ENCODE measurements around the gene BABAM2.
"Not testable (repeated sequence)": the region's sequence is repeated elsewhere in the genome, so short reads cannot be mapped to it uniquely, and the experiment has no call there.

The BABAM2 gene

DNA sequence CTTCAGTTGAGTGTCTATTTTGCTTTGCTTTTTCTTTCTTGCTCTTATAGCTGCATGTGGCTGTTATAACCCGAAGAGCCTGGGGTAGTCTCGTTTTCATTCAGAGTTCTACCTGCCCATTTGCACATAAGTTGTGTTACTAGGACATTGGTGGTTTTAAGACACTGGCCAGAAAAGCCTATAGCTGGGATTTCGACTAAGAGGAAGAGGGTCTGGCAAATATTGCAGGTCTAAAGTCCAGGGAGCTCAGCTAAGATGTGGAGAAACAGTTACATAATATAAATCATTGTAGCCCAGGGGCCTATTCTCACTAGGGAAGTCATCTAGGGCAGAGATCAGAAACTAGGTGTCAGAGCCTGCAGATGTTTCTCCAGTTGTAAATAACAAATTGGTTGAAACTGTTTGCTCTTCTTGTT is 120.8 kb downstream of the BABAM2 start:
- no peak overlapping the region for H3K4me3 ChIP-seq (ENCODE audit: low read depth, low read length)

DNA sequence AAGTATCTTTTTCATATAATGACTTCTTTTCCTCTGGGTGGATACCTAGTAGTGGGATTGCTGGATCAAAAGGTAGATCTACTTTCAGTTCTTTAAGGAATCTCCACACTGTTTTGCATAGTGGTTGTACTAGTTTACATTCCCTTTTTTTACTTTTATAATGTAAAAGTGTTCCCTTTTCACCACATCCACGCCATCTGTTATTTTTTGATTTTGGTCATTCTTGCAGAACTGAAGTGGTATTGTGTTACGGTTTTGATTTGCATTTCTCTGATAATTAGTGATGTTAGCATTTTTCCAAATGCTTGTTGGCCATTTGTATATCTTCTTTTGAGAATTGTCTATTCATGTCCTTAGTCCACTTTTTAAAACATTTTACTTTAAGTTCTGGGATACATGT is 127.9 kb downstream of the BABAM2 start:
- not testable (repeated sequence) for H3K4me3 ChIP-seq (ENCODE audit: low read depth, low read length)

DNA sequence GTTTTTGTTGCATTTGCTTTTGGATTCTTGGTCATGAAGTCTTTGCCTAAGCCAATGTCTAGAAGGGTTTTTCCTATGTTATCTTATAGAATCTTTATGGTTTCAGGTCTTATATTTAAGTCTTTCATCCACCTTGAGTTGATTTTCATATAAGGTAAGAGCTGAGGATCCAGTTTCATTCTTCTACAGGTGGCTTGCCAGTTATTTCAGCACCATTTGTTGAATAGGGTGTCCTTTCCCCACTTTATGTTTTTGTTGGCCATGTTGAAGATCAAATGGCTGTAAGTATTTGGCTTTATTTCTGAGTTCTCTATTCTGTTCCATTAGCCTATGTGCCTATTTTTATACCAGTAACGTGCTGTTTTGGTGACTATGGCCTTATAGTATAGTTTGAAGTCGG is 129.0 kb downstream of the BABAM2 start:
- H3K4me3 ChIP-seq (ENCODE audit: low read depth, low read length) = not testable (repeated sequence)

DNA sequence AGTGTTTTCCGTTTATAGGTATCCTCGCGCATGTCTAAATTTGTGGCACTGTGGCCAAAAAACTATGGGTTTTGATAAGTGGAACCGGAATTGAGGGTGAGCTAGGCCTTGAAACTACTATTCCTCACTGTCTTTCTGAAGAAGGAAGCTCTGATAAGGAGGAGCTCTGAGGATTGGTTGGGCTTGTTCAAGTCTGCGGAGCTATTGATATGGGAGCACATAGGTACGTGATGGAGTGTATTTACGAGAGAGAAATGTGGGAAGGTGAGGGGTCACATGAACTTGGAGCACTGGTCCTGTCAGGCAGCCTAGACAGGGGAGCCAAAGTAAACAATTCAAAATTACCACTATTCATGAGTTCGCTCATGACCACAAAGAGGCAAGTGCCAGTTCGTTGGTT is 131.4 kb downstream of the BABAM2 start:
- no peak overlapping the region for H3K4me3 ChIP-seq (ENCODE audit: low read depth, low read length)

DNA sequence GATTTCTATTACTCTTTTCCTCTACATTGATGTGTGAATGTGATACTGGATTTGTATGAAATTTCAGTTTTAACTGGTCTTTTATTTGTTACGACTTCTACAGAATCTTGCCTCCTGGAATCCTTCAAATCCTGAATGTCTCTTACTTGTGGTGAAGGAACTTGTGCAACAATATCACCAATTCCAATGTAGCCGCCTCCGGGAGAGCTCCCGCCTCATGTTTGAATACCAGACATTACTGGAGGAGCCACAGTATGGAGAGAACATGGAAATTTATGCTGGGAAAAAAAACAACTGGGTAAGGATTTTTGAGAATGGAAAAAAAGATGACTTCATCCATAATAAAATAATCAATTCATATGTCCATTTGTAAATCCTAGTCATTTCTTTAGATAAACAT is 134.6 kb downstream of the BABAM2 start:
- H3K4me3 ChIP-seq (ENCODE audit: low read depth, low read length) = no peak overlapping the region

DNA sequence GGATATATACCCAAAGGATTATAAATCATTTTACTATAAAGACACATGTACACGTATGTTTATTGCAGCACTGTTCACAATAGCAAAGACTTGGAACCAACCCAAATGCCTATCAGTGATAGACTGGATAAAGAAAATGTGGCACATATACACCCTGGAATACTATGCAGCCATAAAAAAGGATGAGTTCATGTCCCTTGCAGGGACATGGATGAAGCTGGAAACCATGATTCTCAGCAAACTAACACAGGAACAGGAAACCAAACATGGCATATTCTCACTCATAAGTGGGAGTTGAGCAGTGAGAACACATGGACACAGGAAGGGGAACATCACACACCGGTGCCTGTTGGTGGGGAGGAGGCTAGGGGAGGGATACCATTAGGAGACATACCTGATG is 135.7 kb downstream of the BABAM2 start:
- H3K4me3 ChIP-seq (ENCODE audit: low read depth, low read length) = not testable (repeated sequence)

DNA sequence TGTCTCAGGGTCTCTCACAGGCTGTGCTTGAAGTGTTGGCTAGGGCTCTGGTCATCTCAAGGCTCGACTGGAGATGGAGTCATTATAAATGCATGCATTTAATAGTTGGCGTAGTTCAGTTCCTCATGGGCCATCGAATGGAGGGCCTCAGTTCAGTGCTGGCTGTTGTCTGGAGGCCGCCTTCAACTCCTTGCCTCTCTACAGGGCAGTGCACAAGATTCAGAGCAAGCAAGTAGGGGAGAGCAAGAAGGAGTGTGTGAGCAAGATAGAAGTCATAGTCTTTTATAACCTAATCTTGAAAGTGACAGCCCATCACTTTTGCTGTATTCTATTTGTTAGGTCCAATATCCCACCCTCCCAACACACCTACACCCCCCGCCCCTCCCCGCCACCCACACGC is 137.5 kb downstream of the BABAM2 start:
- no peak overlapping the region for H3K4me3 ChIP-seq (ENCODE audit: low read depth, low read length)

DNA sequence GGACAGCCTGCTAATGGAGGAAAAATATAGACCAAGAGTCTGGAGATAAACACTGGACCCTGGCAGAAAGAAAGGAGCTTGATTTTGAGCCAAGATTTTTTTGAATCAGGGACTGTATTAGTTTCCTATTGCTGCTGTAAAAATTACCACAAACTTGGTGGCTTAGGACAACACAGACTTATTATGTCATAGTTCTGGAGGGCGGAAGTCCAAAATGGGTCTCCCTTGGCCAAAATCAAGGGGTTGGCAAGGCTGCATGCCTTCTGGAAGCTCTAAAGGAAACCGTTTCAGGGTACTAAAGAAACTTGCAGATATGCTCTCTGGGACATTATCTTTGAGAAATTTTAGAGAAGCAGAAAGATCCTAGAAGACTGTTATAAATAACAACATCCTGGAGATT is 140.1 kb downstream of the BABAM2 start:
- no peak overlapping the region for H3K4me3 ChIP-seq (ENCODE audit: low read depth, low read length)

DNA sequence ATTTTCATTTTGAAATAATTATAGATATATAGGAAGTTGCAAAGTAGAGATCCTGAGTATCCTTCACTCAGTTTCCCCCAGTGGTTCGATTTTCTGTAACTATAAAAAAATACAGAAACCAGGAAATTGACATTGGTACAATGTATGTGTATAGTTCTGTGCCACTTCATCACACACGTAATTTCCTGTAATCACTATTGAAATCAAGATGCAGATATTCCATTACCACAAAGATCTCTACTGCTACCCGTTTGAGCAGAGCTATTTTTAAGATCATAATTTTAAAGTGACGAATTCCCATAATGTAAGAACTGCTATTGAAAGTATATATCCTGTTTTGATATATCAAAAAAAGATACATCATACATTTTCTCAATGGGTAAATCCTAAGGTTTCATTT is 142.3 kb downstream of the BABAM2 start:
- H3K4me3 ChIP-seq (ENCODE audit: low read depth, low read length) = no peak overlapping the region

DNA sequence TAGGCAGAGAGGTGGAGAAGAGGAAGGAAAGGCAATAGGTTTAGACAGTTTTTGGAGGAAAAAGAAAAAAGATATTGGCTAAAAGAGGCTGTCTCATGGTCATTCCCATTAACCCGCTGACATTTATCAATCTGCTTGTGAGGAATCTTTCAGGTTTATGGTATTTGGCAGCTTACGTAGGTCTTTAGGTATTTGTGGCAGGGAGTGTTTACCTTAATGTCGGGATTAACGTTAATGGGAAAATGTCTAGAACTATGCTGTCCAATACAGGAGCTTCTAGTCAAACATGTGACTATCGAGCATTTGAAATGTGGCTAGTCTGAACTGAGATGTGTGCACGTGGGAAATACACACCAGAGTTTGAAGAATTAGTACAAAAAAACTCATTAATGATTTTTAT is 144.2 kb downstream of the BABAM2 start:
- H3K4me3 ChIP-seq (ENCODE audit: low read depth, low read length) = no peak overlapping the region

DNA sequence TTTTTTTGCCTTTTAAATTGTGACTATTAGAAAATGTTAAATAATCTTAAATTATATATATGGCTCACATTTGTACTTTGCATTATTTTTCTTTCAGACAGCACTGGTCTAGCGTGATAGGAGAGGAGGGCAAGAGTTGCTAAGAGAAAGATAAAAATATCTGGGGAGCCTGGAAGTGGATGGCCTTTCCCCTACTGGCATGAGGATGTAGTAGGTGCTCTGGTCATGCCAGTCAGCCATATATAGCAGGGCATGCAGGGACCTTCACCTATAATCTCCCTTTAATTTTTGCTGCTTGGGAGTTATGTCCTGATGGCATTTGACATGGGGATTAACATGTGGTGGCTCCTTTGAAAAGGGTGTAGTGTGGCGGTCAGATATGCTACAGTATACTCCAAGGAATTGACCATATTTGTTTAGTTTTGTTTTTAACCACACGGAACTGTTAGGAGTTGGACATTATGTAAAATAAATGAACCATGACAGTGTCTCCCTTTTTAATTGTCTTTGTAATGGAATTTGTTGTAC is 144.7 kb downstream of the BABAM2 start:
- no peak overlapping the region for H3K4me3 ChIP-seq (ENCODE audit: low read depth, low read length)

DNA sequence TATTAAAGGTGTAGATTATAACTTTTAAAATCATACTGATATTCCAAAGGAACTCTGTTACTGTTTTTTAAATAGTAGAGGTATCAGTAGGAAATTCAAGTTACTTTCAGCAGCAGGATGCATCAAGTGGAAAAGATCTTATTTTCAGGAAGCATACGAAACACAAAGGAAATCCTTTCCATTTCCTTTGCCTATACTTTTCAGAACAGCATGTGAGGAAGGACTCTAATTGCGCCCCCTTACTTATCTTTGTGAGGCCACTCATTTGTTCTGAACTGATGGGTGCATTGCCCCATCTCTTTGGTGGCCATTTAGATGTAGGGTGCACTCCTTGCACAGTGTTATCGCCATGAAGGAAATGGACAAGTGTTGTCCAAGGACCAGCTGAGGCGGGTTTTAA is 145.3 kb downstream of the BABAM2 start:
- no peak overlapping the region for H3K4me3 ChIP-seq (ENCODE audit: low read depth, low read length)

DNA sequence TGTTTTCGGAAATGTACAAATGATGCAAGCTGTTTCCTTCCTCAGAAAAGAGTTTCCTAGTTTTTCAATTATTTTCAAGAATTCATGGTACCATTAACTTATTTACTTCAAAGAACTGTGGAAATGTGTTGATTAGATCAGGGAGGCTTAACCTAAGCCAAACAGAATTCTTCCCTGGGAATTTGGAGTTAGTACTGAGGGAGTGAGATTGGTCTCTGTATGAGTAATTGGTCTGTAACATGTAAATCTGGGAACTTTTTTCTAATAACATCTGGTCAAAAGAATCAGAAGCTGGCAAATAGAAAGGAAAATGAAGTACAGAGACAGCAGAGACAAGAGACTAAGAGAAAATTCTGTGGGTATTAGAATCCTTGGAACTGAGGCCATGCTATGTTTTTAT is 145.8 kb downstream of the BABAM2 start:
- no peak overlapping the region for H3K4me3 ChIP-seq (ENCODE audit: low read depth, low read length)

DNA sequence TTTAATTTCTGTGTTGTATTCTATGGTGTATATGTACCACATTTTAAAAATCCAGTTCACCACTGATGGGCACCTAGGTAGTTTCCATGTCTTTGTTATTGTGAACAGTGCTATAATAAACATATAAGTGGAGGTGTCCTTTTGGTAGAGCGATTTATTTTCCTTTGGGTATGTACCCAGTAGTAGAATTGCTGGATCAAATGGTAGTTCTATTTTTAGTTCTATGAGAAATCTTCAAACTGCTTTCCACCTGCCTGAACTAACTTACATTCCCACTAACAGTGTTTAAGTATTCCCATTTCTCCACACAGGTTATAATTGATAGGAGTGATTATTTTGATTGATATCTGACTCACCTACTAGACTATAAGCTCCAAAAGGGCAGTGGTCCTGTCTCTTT is 148.2 kb downstream of the BABAM2 start:
- no peak overlapping the region for H3K4me3 ChIP-seq (ENCODE audit: low read depth, low read length)

DNA sequence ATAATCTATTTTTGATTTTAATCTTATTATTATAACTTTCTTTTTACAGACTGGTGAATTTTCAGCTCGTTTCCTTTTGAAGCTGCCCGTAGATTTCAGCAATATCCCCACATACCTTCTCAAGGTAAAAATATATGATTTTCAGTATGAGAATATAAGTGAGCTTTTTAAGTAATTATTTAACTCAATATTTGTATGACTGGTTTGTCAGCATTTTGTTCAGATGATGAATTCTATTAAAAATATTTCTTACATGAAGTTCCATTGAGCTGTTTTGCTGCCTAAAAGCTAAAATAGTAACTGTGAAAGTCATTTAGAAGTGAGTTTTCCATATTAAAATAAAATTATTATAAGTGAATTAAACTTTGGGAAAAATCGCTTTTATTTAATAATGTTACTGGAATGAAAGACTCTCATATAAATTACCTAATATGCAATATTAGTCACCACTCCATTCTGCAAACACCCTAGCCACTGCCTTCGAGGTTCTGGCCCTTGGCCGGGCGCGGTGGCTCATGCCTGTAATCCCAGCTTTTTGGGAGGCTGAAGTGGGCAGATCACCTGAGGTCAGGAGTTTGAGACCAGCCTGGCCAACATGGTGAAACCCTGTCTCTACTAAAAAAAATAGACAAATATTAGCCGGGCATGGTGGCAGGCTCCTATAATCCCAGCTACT is 155.3 kb downstream of the BABAM2 start:
- no peak overlapping the region for H3K4me3 ChIP-seq (ENCODE audit: low read depth, low read length)

DNA sequence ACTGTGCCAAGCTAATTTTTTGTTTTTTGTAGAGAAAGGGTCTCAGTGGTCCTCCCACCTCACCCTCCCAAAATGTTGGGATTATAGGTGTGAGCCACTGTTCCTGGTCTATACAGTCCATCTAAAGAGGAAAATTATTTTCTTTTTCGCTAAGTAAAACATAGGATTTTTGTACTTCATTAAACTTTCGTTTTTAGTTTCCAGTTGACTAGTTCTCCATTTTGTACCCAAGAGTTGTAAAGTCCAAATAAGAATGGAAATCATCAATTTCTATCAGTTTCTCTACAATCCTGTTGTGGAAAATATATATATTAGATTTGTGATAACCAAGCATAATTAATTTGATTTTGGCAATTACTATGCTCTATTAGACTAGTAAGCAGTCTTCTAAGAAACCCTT is 156.4 kb downstream of the BABAM2 start:
- H3K4me3 ChIP-seq (ENCODE audit: low read depth, low read length) = no peak overlapping the region

DNA sequence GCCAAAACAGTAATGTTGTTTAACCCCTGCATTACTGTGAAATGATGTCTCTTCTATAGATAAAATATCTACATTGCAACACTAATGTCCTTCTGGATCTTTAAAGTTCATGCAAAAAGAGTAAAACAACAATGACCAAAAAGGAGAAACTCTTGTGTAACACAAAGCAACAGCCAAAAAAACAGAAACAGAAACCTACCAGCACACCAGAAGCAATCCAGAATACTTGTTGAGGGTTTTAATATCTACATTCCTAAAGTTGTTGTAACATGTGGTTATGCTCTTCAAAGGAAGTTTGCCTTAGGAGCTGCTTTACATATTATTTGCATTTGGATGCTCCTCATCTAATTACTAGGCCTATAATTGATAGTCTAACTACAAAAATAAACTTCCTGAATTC is 157.2 kb downstream of the BABAM2 start:
- H3K4me3 ChIP-seq (ENCODE audit: low read depth, low read length) = no peak overlapping the region

DNA sequence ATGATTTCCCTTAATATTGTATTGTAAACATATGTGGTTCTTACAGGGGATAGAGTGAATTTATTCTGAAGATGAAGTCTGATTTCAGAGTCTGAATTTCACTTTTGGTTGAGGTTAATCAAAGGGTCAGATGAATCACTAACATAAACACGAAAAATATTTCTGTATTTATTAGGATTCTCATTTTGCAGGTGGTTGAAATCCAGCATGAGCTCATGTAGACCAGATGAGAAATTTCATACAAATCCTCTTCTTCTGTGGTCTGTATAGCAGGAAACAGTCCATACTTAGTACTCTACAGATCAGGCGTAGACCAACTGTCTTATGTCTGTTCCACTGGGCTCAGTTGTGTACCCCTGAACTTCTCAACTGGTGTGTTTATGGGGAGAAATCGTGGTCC is 157.8 kb downstream of the BABAM2 start:
- no peak overlapping the region for H3K4me3 ChIP-seq (ENCODE audit: low read depth, low read length)

DNA sequence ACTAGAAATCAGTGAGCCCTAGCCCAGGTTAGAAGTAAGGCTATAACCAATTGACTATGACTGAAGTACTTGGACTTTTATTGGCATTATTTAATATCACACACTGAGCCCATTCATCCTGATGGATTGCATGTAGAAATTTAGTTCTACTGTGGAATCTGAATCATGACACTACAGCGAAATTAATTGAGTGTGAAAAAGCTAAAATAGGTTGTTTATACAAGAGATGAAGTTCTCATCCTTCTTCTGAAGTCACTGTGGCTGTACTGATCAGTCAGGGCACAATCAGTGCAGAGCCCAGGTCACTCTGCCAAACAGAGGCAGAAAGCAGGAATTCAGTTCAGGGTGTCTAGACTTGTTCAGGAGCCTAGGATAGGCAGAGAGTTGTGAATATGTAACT is 158.9 kb downstream of the BABAM2 start:
- H3K4me3 ChIP-seq (ENCODE audit: low read depth, low read length) = no peak overlapping the region

DNA sequence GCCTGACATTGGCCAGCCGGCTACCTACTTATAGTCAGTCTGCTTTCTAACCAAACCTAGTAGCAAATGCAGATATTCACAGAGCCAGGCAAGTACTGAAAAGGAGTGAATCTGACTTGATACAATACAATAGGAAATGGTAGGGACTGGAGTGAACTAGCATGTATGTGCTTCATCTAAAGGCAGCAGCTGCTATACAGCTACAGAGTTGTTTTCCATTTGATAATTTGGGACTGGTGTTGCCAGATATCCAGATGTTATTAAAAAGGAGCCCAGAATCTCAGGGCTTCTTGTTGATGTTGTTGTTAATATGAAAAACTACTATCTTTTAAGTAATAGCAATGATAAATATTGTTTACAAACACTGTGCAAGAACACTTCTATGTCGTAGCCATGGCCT is 159.4 kb downstream of the BABAM2 start:
- H3K4me3 ChIP-seq (ENCODE audit: low read depth, low read length) = no peak overlapping the region

DNA sequence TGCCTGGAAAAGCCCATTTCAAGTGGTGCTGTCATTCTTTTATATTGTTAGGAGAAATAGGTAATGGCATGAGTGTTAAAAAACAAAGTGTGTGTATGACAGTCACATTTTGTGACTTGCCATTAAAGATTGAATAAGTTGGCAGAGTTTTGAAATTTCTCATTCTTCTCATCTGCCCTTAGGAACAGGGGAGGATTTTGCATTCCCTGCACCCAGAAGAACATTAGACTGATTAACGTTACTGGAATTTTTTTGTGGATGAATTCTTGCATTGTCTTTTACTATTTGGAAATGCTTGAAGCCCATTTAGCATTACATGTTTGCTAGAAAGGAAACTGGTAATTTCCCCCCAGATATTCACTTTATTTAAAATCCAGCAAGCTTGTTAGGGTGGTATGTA is 162.2 kb downstream of the BABAM2 start:
- no peak overlapping the region for H3K4me3 ChIP-seq (ENCODE audit: low read depth, low read length)

DNA sequence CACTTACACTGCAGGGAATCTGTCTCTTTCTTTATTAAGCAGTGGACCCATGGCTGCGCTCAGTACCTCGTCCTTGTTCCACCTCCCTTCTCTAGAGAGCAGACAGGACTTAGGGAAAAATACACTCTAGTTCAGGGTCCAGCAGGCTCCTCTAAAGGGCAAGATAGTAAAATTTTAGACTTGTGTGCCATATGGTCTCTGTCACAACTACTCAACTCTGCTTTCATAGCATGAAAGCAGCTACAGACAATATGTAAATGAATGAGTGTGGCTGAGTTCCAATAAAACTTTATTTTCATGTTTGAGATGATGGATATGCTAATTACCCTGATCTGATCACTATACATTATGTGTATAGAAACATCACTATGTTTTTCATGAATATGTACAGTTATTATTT is 163.1 kb downstream of the BABAM2 start:
- no peak overlapping the region for H3K4me3 ChIP-seq (ENCODE audit: low read depth, low read length)

DNA sequence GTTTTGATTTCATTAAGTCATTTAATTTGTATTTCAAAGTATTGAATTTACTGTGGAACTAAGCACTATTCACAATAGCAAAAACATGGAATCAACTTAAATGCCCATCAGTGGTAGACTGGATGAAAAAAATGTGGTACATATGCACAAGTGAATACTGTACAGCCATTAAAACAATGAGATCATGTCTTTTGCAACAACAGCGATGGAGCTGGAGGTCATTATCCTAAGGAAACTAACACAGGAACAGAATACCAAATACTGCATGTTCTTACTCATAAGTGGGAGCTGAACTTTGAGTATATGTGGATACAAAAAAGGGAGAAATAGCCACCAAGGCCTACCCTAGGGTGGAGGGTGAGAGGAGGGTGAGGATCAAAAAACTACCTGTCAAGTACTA is 164.4 kb downstream of the BABAM2 start:
- no peak overlapping the region for H3K4me3 ChIP-seq (ENCODE audit: low read depth, low read length)

All from iPS-11a (cell line).